ENCODE data around the gene PACRGL. TPM values are rescaled to one million over a fixed set of nuclear protein-coding genes. Genes with fewer than 3 reads are reported as not detected.

Gene PACRGL
- total and polyA plus RNA-seq, 10 of the 15 experiments (the other 5 are each of a cell fraction or from before 2014, with no cell fraction given) = 1.7 to 17.2 (median 7.3) TPM

DNA sequence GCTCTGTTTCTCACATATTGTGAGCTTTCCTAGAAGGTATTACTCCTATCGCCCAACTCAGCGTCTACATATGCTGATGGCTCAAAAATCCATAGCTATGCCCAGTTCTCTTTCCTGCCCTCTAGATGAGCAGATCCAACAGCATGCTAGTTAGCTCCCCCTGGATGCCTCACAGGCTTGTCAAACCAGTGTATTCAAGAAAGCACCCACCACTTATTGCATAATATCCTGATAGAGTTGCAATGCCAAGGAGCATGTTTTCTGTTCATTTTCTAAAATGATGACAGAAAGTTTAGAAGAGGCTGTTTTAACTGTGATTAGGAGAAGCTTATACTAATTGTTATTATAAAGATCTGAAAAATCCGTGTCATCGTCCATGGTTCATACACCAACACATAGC is 1.9 kb upstream of the PACRGL start:
- DNase-seq (ENCODE audit: low read depth, low spot score) (no peak), FAIRE-seq (no peak), ATAC-seq (no peak)
- WGBS (ENCODE audit: insufficient coverage, insufficient replicate concordance, low lambda C conversion rate, missing lambda C conversion rate) = 88% methylated on average over 4 of the region's 4 CpGs
- H3K27me3 ChIP-seq (replicated peaks in 1 of 2; ENCODE audit: control insufficient read depth in 2 of 2, insufficient read depth in 2 of 2, low read length in 1 of 2) = no peaks in the 10 kb centered on the region
- intact Hi-C loops (cut with micrococcal nuclease; ENCODE audit: unreplicated experiment) = no loop called here
- H3K9me3 ChIP-seq (replicated peaks; ENCODE audit: control insufficient read depth, insufficient read depth, low read length) = no peaks in the 10 kb centered on the region
- RAD21 ChIA-PET (ENCODE audit: unreplicated experiment) = no interaction called here
- H3K4me1 ChIP-seq (ENCODE audit: control insufficient read depth, insufficient read depth, low read length) = peaks cover 4% of the 10 kb centered on the region; the same call in 1 of the 2 replicates
- no peaks in the 10 kb centered on the region for H4K20me1 ChIP-seq (ENCODE audit: control insufficient read depth, insufficient read depth)
- CTCF ChIA-PET = interaction anchor here (1.1 to 6.3 kb wide), 3 partner anchors 12 to 277 kb away, joined by 4 to 49 read pairs (median 4); no protein-coding TSS in a partner anchor
- in situ Hi-C loops (cut with MboI) = loop anchor here (25.0 kb wide), 1 partner anchor 1461 kb away; no protein-coding TSS in a partner anchor
- POLR2A ChIA-PET = no interaction called here
- SMC1A ChIA-PET (ENCODE audit: uncharacterized antibody, unreplicated experiment) = interaction anchor here (0.6 to 1.1 kb wide), 3 partner anchors 28 to 607 kb away, joined by 3 to 5 read pairs (median 3); no protein-coding TSS in a partner anchor
- peaks cover 6% of the 10 kb centered on the region for H3K79me2 ChIP-seq (ENCODE audit: control insufficient read depth, insufficient read depth, low read length)
- no peak overlapping the region for H3K9ac ChIP-seq (ENCODE audit: control insufficient read depth, insufficient read depth, low read length)
- no peak overlapping the region for H3K4me3 ChIP-seq
- BruUV-seq (replicated peaks) = no TSS peak
- H3K27ac ChIP-seq (ENCODE audit: control insufficient read depth, insufficient read depth) = no peak overlapping the region
- H3K36me3 ChIP-seq (ENCODE audit: control insufficient read depth in 2 of 2, insufficient read depth in 2 of 2, low read length in 1 of 2) = no peaks in the 10 kb centered on the region
- no peak overlapping the region for H3K4me2 ChIP-seq (ENCODE audit: control insufficient read depth, insufficient read depth)
- H2AFZ ChIP-seq (ENCODE audit: control insufficient read depth, low read depth, low read length) = no peak overlapping the region
- TF ChIP-seq JUND (IDR thresholded peaks at IDR 0.05; ENCODE audit: low read depth, low read length) (no peak), SIX5 (IDR thresholded peaks at IDR 0.05; ENCODE audit: low read depth, low read length, severe bottlenecking) (no peak), IKZF1 (conservative IDR thresholded peaks at IDR 0.05) (no peak), HDGF (IDR thresholded peaks at IDR 0.05) (no peak), SMARCA5 (IDR thresholded peaks at IDR 0.05) (no peak), CHD4 (IDR thresholded peaks at IDR 0.05) (no peak), NFXL1 (IDR thresholded peaks at IDR 0.05; ENCODE audit: borderline replicate concordance) (no peak), SREBF2 (IDR thresholded peaks at IDR 0.05; ENCODE audit: low read length) (no peak)
- TF ChIP-seq, protein P1, sequence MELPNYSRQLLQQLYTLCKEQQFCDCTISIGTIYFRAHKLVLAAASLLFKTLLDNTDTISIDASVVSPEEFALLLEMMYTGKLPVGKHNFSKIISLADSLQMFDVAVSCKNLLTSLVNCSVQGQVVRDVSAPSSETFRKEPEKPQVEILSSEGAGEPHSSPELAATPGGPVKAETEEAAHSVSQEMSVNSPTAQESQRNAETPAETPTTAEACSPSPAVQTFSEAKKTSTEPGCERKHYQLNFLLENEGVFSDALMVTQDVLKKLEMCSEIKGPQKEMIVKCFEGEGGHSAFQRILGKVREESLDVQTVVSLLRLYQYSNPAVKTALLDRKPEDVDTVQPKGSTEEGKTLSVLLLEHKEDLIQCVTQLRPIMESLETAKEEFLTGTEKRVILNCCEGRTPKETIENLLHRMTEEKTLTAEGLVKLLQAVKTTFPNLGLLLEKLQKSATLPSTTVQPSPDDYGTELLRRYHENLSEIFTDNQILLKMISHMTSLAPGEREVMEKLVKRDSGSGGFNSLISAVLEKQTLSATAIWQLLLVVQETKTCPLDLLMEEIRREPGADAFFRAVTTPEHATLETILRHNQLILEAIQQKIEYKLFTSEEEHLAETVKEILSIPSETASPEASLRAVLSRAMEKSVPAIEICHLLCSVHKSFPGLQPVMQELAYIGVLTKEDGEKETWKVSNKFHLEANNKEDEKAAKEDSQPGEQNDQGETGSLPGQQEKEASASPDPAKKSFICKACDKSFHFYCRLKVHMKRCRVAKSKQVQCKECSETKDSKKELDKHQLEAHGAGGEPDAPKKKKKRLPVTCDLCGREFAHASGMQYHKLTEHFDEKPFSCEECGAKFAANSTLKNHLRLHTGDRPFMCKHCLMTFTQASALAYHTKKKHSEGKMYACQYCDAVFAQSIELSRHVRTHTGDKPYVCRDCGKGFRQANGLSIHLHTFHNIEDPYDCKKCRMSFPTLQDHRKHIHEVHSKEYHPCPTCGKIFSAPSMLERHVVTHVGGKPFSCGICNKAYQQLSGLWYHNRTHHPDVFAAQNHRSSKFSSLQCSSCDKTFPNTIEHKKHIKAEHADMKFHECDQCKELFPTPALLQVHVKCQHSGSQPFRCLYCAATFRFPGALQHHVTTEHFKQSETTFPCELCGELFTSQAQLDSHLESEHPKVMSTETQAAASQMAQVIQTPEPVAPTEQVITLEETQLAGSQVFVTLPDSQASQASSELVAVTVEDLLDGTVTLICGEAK (IDR thresholded peaks at IDR 0.05; ENCODE audit: borderline replicate concordance) = no peak
- TF ChIP-seq, protein P2, sequence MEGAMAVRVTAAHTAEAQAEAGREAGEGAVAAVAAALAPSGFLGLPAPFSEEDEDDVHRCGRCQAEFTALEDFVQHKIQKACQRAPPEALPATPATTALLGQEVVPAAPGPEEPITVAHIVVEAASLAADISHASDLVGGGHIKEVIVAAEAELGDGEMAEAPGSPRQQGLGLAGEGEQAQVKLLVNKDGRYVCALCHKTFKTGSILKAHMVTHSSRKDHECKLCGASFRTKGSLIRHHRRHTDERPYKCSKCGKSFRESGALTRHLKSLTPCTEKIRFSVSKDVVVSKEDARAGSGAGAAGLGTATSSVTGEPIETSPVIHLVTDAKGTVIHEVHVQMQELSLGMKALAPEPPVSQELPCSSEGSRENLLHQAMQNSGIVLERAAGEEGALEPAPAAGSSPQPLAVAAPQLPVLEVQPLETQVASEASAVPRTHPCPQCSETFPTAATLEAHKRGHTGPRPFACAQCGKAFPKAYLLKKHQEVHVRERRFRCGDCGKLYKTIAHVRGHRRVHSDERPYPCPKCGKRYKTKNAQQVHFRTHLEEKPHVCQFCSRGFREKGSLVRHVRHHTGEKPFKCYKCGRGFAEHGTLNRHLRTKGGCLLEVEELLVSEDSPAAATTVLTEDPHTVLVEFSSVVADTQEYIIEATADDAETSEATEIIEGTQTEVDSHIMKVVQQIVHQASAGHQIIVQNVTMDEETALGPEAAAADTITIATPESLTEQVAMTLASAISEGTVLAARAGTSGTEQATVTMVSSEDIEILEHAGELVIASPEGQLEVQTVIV (IDR thresholded peaks at IDR 0.05; ENCODE audit: borderline replicate concordance, partially characterized antibody) = no peak
- TF ChIP-seq, protein P3, sequence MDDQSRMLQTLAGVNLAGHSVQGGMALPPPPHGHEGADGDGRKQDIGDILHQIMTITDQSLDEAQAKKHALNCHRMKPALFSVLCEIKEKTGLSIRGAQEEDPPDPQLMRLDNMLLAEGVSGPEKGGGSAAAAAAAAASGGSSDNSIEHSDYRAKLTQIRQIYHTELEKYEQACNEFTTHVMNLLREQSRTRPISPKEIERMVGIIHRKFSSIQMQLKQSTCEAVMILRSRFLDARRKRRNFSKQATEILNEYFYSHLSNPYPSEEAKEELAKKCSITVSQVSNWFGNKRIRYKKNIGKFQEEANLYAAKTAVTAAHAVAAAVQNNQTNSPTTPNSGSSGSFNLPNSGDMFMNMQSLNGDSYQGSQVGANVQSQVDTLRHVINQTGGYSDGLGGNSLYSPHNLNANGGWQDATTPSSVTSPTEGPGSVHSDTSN (IDR thresholded peaks at IDR 0.05; ENCODE audit: insufficient replicate concordance, low read depth, low read length) = no peak
- TF ChIP-seq, protein P4, sequence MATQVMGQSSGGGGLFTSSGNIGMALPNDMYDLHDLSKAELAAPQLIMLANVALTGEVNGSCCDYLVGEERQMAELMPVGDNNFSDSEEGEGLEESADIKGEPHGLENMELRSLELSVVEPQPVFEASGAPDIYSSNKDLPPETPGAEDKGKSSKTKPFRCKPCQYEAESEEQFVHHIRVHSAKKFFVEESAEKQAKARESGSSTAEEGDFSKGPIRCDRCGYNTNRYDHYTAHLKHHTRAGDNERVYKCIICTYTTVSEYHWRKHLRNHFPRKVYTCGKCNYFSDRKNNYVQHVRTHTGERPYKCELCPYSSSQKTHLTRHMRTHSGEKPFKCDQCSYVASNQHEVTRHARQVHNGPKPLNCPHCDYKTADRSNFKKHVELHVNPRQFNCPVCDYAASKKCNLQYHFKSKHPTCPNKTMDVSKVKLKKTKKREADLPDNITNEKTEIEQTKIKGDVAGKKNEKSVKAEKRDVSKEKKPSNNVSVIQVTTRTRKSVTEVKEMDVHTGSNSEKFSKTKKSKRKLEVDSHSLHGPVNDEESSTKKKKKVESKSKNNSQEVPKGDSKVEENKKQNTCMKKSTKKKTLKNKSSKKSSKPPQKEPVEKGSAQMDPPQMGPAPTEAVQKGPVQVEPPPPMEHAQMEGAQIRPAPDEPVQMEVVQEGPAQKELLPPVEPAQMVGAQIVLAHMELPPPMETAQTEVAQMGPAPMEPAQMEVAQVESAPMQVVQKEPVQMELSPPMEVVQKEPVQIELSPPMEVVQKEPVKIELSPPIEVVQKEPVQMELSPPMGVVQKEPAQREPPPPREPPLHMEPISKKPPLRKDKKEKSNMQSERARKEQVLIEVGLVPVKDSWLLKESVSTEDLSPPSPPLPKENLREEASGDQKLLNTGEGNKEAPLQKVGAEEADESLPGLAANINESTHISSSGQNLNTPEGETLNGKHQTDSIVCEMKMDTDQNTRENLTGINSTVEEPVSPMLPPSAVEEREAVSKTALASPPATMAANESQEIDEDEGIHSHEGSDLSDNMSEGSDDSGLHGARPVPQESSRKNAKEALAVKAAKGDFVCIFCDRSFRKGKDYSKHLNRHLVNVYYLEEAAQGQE (IDR thresholded peaks at IDR 0.05; ENCODE audit: low read depth, low read length) = no peak
